ENCODE data around the gene IMMT. TPM values are rescaled to one million over a fixed set of nuclear protein-coding genes. Genes with fewer than 3 reads are reported as not detected.

Gene IMMT
- total RNA-seq, 1 experiment from 2014 or later = 112 TPM

DNA sequence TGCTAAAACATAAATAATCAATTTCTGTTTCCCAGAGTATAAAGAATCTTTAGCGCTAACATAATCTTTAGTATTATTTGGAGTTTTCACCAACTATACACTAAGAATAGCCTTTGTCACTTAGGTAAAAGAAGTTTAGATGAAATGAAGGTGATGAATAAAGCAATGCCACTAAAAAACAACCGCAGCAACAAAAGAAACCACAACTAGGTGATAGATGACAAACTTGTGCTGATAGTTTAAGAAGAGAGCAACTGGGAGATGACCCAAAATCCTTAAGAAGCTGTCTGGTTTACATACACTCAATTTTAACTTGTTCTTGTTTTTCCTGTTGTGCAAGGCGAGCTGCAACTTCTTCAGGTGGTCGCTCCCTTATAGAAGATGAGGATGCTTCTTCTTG lies 24.8 kb downstream of the IMMT start:
- Histone ChIP-seq H3K27me3 (ENCODE audit: insufficient read depth, low read length) (no peaks in the 10 kb centered on the region), H2BK120ac (ENCODE audit: low read depth, low read length, poor library complexity, severe bottlenecking) (no peak overlapping the region), H3K4ac (ENCODE audit: low read depth, low read length) (no peak overlapping the region), H3K79me1 (ENCODE audit: insufficient read depth, low read depth, low read length, poor library complexity, severe bottlenecking) (no peaks in the 10 kb centered on the region), H2AFZ (ENCODE audit: low read length) (no peak overlapping the region), H2BK15ac (ENCODE audit: low read depth, low read length) (no peak overlapping the region), H3K23ac (ENCODE audit: insufficient read length, low read depth, low read length) (no peak overlapping the region), H3K4me1 (ENCODE audit: insufficient read depth, low read length) (no peaks in the 10 kb centered on the region), H4K5ac (ENCODE audit: insufficient read length, low read depth, low read length) (no peak overlapping the region), H2BK5ac (ENCODE audit: insufficient read length, low read length) (no peak overlapping the region), H3K27ac (ENCODE audit: insufficient read length, low read depth, low read length) (no peak overlapping the region), H2BK20ac (ENCODE audit: low read depth, low read length, poor library complexity, severe bottlenecking) (no peak overlapping the region), H3K4me2 (ENCODE audit: insufficient read depth, insufficient read length, low read length) (no peak overlapping the region), H3K56ac (ENCODE audit: insufficient read length, low read depth, low read length) (no peak overlapping the region), H4K91ac (ENCODE audit: insufficient read length, low read depth, low read length) (no peak overlapping the region), H3K23me2 (ENCODE audit: insufficient read length, low read depth, low read length, poor library complexity, severe bottlenecking) (no peaks in the 10 kb centered on the region), H3K79me2 (ENCODE audit: insufficient read depth, low read length) (no peaks in the 10 kb centered on the region), H3K14ac (ENCODE audit: insufficient read depth, low read length) (no peak overlapping the region), H2AK5ac (ENCODE audit: insufficient read length, low read length) (no peak overlapping the region), H3T11ph (ENCODE audit: low read length) (no peak overlapping the region), H3K9me3 (ENCODE audit: control insufficient read depth, low read depth, low read length) (no peaks in the 10 kb centered on the region), H3K18ac (ENCODE audit: insufficient read length, low read depth, low read length) (no peak overlapping the region), H2BK12ac (ENCODE audit: insufficient read length, low read depth, low read length) (no peak overlapping the region), H4K20me1 (ENCODE audit: control insufficient read depth, insufficient read depth, insufficient read length) (no peaks in the 10 kb centered on the region), H3K9ac (ENCODE audit: extremely low read depth, insufficient read length, low read length) (no peak overlapping the region), H4K8ac (replicated peaks; ENCODE audit: insufficient read length, low read depth, low read length) (no peak overlapping the region)
- Mint-ChIP-seq H3K36me3 (ENCODE audit: insufficient read depth in 1 of 3, low read depth in 3 of 3) (peaks cover 22 to 69% (median 53%) of the 10 kb centered on the region in 3 experiments; a peak in 6 of 7 replicates), H3K4me3 (no peak overlapping the region), H3K27me3 (ENCODE audit: low read depth) (no peaks in the 10 kb centered on the region), H3K4me1 (no peaks in the 10 kb centered on the region), H3K27ac (no peak overlapping the region), H3K9me3 (no peaks in the 10 kb centered on the region)
- TF ChIP-seq, protein P1, sequence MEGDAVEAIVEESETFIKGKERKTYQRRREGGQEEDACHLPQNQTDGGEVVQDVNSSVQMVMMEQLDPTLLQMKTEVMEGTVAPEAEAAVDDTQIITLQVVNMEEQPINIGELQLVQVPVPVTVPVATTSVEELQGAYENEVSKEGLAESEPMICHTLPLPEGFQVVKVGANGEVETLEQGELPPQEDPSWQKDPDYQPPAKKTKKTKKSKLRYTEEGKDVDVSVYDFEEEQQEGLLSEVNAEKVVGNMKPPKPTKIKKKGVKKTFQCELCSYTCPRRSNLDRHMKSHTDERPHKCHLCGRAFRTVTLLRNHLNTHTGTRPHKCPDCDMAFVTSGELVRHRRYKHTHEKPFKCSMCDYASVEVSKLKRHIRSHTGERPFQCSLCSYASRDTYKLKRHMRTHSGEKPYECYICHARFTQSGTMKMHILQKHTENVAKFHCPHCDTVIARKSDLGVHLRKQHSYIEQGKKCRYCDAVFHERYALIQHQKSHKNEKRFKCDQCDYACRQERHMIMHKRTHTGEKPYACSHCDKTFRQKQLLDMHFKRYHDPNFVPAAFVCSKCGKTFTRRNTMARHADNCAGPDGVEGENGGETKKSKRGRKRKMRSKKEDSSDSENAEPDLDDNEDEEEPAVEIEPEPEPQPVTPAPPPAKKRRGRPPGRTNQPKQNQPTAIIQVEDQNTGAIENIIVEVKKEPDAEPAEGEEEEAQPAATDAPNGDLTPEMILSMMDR (conservative IDR thresholded peaks at IDR 0.05) = no peak
- DNase-seq = no peak
- no CpG with 5 or more reads among the region's 4 CpGs for WGBS (ENCODE audit: extremely low coverage, insufficient read length, low lambda C conversion rate)

All from H9 (cell line).